IMR-90 (cell line): ENCODE measurements around the gene ZNF407.

Source experiments
- BHLHE40 ChIP-seq: fragments of 150-350 bp; IDR thresholded peaks from 2 replicates; pipeline ENCODE4 v1.6.1; 2016; ENCODE audit warnings: mild to moderate bottlenecking, low read depth, low read length
- CEBPB ChIP-seq: IDR thresholded peaks from 2 replicates; pipeline ENCODE4 v1.6.1; 2012; ENCODE audit warnings: low read depth, low read length, improper control_type of control experiment
- CTCF ChIP-seq: conservative IDR thresholded peaks from 2 replicates; pipeline ENCODE4 v1.5.1; 2012; ENCODE audit warnings: mild to moderate bottlenecking, low read depth, low read length, improper control_type of control experiment
- FOS ChIP-seq: fragments of 150-350 bp; IDR thresholded peaks from 2 replicates; pipeline ENCODE4 v1.6.1; 2016; ENCODE audit warnings: low read depth, low read length
- MAFK ChIP-seq: IDR thresholded peaks from 2 replicates; pipeline ENCODE4 v1.6.1; 2012; ENCODE audit warnings: low read depth, low read length, improper control_type of control experiment
- MAZ ChIP-seq: IDR thresholded peaks from 2 replicates; pipeline ENCODE4 v1.6.1; 2012; ENCODE audit warnings: low read depth, mild to moderate bottlenecking, low read length, improper control_type of control experiment, moderate library complexity, borderline replicate concordance
- MXI1 ChIP-seq: IDR thresholded peaks from 2 replicates; pipeline ENCODE4 v1.6.1; 2012; ENCODE audit warnings: low read depth, mild to moderate bottlenecking, low read length, moderate library complexity, borderline replicate concordance
- NFE2L2 ChIP-seq: fragments of 150-350 bp; IDR thresholded peaks from 2 replicates; pipeline ENCODE4 v1.6.1; 2016; ENCODE audit warnings: low read depth, mild to moderate bottlenecking, low read length
- POLR2A ChIP-seq: IDR thresholded peaks from 2 replicates; pipeline ENCODE4 v1.6.1; 2012; ENCODE audit warnings: mild to moderate bottlenecking, low read depth, low read length
- RAD21 ChIP-seq: IDR thresholded peaks from 2 replicates; pipeline ENCODE4 v1.6.1; 2012; ENCODE audit warnings: low read length, improper control_type of control experiment
- RCOR1 ChIP-seq: IDR thresholded peaks from 2 replicates; pipeline ENCODE4 v1.6.1; 2012; ENCODE audit warnings: mild to moderate bottlenecking, low read length, improper control_type of control experiment; ENCODE audit not compliant: insufficient replicate concordance
- RFX5 ChIP-seq: IDR thresholded peaks from 2 replicates; pipeline ENCODE4 v1.8.0; 2012; ENCODE audit warnings: low read depth, mild to moderate bottlenecking, low read length, moderate library complexity
- SMC3 ChIP-seq: fragments of 150-350 bp; IDR thresholded peaks from 2 replicates; pipeline ENCODE4 v1.6.1; 2016; ENCODE audit warnings: low read depth, mild to moderate bottlenecking, antibody characterized with exemption, low read length, moderate library complexity
- USF2 ChIP-seq: fragments of 150-350 bp; IDR thresholded peaks from 2 replicates; pipeline ENCODE4 v1.6.1; 2017; ENCODE audit warnings: mild to moderate bottlenecking, antibody characterized with exemption, low read length, low read depth

DNA sequence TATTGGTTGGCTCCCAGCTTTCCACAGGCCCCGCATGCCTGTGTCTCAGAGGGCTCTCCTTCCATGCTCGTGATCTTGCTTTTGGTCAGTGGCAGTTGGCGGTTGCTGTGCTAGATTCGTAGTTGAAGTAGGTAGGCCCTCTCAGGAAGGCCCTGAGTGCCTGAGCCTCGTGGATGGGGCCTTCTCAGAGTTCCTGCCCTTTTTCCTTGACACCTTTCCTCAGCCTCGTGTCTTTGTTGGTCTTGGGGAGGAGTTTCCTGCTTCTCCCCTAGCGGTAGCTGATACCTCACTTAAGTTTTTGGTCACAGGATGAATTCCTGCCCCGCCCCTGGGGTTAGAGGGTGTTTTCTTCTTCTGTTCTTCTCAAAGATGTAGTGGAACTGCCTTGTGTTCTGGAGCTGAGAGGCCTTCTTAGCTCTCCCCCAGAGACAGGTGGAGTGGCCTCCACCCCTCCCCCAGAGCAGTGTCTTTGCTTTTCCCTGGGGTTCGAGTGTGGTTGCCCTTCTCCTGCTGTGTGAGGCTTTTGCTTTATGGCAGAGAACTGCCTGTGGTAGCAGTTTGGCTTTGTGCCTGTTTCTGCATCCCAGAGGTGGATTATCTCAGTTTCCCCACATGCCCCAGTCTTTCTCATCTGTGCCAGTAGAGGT is 94.8 kb downstream of the ZNF407 start:
- TF ChIP-seq POLR2A (no peak), MAFK (no peak), NFE2L2 (no peak), CTCF (no peak), RFX5 (no peak), USF2 (no peak), RAD21 (no peak), FOS (no peak), MXI1 (no peak), CEBPB (no peak), RCOR1 (no peak), MAZ (no peak), BHLHE40 (no peak), SMC3 (no peak)
